Rectal smooth muscle tissue (tissue), 1 donor: ENCODE data around the gene THAP7.

Experiments used
- H3K27ac ChIP-seq: one replicate; pipeline ENCODE4 v1.7.0; 2013; ENCODE audit warnings: low read depth, low read length, inconsistent platforms
- H3K27me3 ChIP-seq: one replicate; pipeline ENCODE4 v1.7.0; 2013; ENCODE audit warnings: low read length; ENCODE audit not compliant: control insufficient read depth, insufficient read depth
- H3K36me3 ChIP-seq: one replicate; pipeline ENCODE4 v1.7.0; 2013; ENCODE audit warnings: low read length; ENCODE audit not compliant: control insufficient read depth, insufficient read depth
- H3K4me1 ChIP-seq: one replicate; pipeline ENCODE4 v1.7.0; 2013; ENCODE audit warnings: low read length; ENCODE audit not compliant: control insufficient read depth, insufficient read depth
- H3K4me3 ChIP-seq: one replicate; pipeline ENCODE4 v1.7.0; 2013; ENCODE audit warnings: low read length
- H3K9ac ChIP-seq: one replicate; pipeline ENCODE4 v1.7.0; 2013; ENCODE audit warnings: low read length

THAP7 gene

GRCh38 chr22:20999350-21000206, 2.3 kb downstream of the THAP7 start:
- Histone ChIP-seq H3K36me3 (peaks cover 18% of the 10 kb centered on the region), H3K4me1 (peaks cover 17% of the 10 kb centered on the region), H3K4me3 (no peak overlapping the region), H3K27me3 (no peaks in the 10 kb centered on the region), H3K9ac (no peak overlapping the region), H3K27ac (no peak overlapping the region)

GRCh38 chr22:20998411-20999336, 3.2 kb downstream of the THAP7 start:
- H3K27ac ChIP-seq, result no peak overlapping the region
- peaks cover 18% of the 10 kb centered on the region for H3K36me3 ChIP-seq

GRCh38 chr22:20997536-20998257, 4.2 kb downstream of the THAP7 start:
- no peak overlapping the region for H3K4me3 ChIP-seq
- no peaks in the 10 kb centered on the region for H3K27me3 ChIP-seq
- peaks cover 18% of the 10 kb centered on the region for H3K36me3 ChIP-seq
- H3K9ac ChIP-seq, result no peak overlapping the region
- peaks cover 13% of the 10 kb centered on the region for H3K4me1 ChIP-seq
- H3K27ac ChIP-seq, result no peak overlapping the region

More at GRCh38 chr22:20998411-20999336, 3.2 kb downstream of the THAP7 start:
- Histone ChIP-seq H3K9ac (no peak overlapping the region), H3K27me3 (no peaks in the 10 kb centered on the region), H3K4me1 (peaks cover 17% of the 10 kb centered on the region), H3K4me3 (no peak overlapping the region)

GRCh38 chr22:20996598-20997535, 5.1 kb downstream of the THAP7 start:
- Histone ChIP-seq H3K36me3 (peaks cover 26% of the 10 kb centered on the region), H3K27me3 (no peaks in the 10 kb centered on the region), H3K4me1 (peaks cover 12% of the 10 kb centered on the region), H3K9ac (no peak overlapping the region), H3K4me3 (no peak overlapping the region), H3K27ac (no peak overlapping the region)

GRCh38 chr22:20996031-20996410, 5.9 kb downstream of the THAP7 start:
- Histone ChIP-seq H3K9ac (no peak overlapping the region), H3K4me1 (peaks cover 10% of the 10 kb centered on the region), H3K27ac (no peak overlapping the region), H3K27me3 (no peaks in the 10 kb centered on the region), H3K4me3 (no peak overlapping the region), H3K36me3 (peaks cover 27% of the 10 kb centered on the region)

- no peak overlapping the region for H3K4me3 ChIP-seq
- H3K4me1 ChIP-seq, result peaks cover 5% of the 10 kb centered on the region
- H3K9ac ChIP-seq, result no peak overlapping the region
- peaks cover 27% of the 10 kb centered on the region for H3K36me3 ChIP-seq
- no peak overlapping the region for H3K27ac ChIP-seq
- H3K27me3 ChIP-seq, result no peaks in the 10 kb centered on the region
These were observed 6.4 kb downstream of the THAP7 start for GRCh38 chr22:20995329-20996030.

- H3K27me3 ChIP-seq, result no peaks in the 10 kb centered on the region
- no peak overlapping the region for H3K27ac ChIP-seq
- H3K9ac ChIP-seq, result no peak overlapping the region
- peaks cover 26% of the 10 kb centered on the region for H3K36me3 ChIP-seq
- no peak overlapping the region for H3K4me3 ChIP-seq
- no peaks in the 10 kb centered on the region for H3K4me1 ChIP-seq
These were observed 7.0 kb downstream of the THAP7 start for GRCh38 chr22:20994902-20995241.

GRCh38 chr22:20994128-20994901, 7.6 kb downstream of the THAP7 start:
- Histone ChIP-seq H3K36me3 (peaks cover 20% of the 10 kb centered on the region), H3K4me3 (no peak overlapping the region), H3K27me3 (no peaks in the 10 kb centered on the region), H3K27ac (no peak overlapping the region), H3K9ac (no peak overlapping the region), H3K4me1 (no peaks in the 10 kb centered on the region)

- H3K9ac ChIP-seq, result no peak overlapping the region
- no peak overlapping the region for H3K4me3 ChIP-seq
- no peak overlapping the region for H3K27ac ChIP-seq
- H3K27me3 ChIP-seq, result no peaks in the 10 kb centered on the region
- no peaks in the 10 kb centered on the region for H3K4me1 ChIP-seq
- H3K36me3 ChIP-seq, result peaks cover 16% of the 10 kb centered on the region
These were observed 8.4 kb downstream of the THAP7 start for GRCh38 chr22:20993304-20994127.
